Karpas-422 (cell line): Measurements from ENCODE around the gene ELF1. TPM values are rescaled to one million over a fixed set of nuclear protein-coding genes. Genes with fewer than 3 reads are reported as not detected.

ENCODE experiments used
- DNase-seq: peaks from one replicate; pipeline ENCODE4 v3.0.0-alpha.2; 2015
- H2AFZ ChIP-seq: fragments of 200-600 bp; sonication (generic); 2 replicates; pipeline ENCODE4 v1.6.1; 2014; ENCODE audit warnings: antibody characterized with exemption, low read length, mixed read lengths
- H3K27ac ChIP-seq: fragments of 200-600 bp; sonication (generic); 2 replicates; pipeline ENCODE4 v1.5.1; 2014; ENCODE audit warnings: mild to moderate bottlenecking, low read length, moderate library complexity
- H3K27me3 ChIP-seq: fragments of 200-600 bp; sonication (generic); 2 replicates; pipeline ENCODE4 v1.6.1; 2014; ENCODE audit warnings: low read length, mixed read lengths
- H3K36me3 ChIP-seq: fragments of 200-600 bp; sonication (generic); 2 replicates; pipeline ENCODE4 v1.6.1; 2014; ENCODE audit warnings: low read length, mixed read lengths; ENCODE audit not compliant: insufficient read depth
- H3K4me1 ChIP-seq: fragments of 200-600 bp; sonication (generic); 2 replicates; pipeline ENCODE4 v1.6.1; 2014; ENCODE audit warnings: mild to moderate bottlenecking, low read length, mixed read lengths
- H3K4me2 ChIP-seq: fragments of 200-600 bp; sonication (generic); 2 replicates; pipeline ENCODE4 v1.6.1; 2014; ENCODE audit warnings: low read length, low read depth, mild to moderate bottlenecking; ENCODE audit not compliant: poor library complexity, severe bottlenecking
- H3K4me3 ChIP-seq: fragments of 200-600 bp; sonication (generic); 2 replicates; pipeline ENCODE4 v1.5.1; 2014; ENCODE audit warnings: mild to moderate bottlenecking, antibody characterized with exemption, low read length, mixed read lengths
- H3K79me2 ChIP-seq: fragments of 200-600 bp; sonication (generic); 2 replicates; pipeline ENCODE4 v1.6.1; 2014; ENCODE audit warnings: mild to moderate bottlenecking, low read length, mixed read lengths
- H3K9ac ChIP-seq: fragments of 200-600 bp; sonication (generic); 2 replicates; pipeline ENCODE4 v1.6.0; 2014; ENCODE audit warnings: low read length
- H3K9me2 ChIP-seq: fragments of 200-600 bp; sonication (generic), shearing (Covaris generic); replicated peaks from 2 replicates; pipeline ENCODE4 v1.6.0; 2014; ENCODE audit warnings: mild to moderate bottlenecking, low read length, moderate library complexity; ENCODE audit not compliant: insufficient read depth
- H3K9me3 ChIP-seq: fragments of 300-700, 200-600 bp; sonication (generic); 2 replicates; pipeline ENCODE4 v1.6.1; 2014; ENCODE audit warnings: low read length, mixed read lengths
- H4K20me1 ChIP-seq: fragments of 200-600 bp; sonication (generic); 2 replicates; pipeline ENCODE4 v1.6.1; 2014; ENCODE audit warnings: mild to moderate bottlenecking, antibody characterized with exemption, low read length, low read depth; ENCODE audit not compliant: insufficient read depth
- total RNA-seq: library from RNA; depleted of rRNA; stranded (reverse); fragments of >200 nt; shearing (Covaris generic); gene quantifications from 2 replicates; pipeline ENCODE4 v1.2.3, GENCODE V29; 2014; ENCODE audit warnings: low replicate concordance

ELF1 gene
- total RNA-seq, 1 experiment from 2014 or later, result 84.0 TPM

GRCh38 chr13:40985381-40986100 lies 33.6 kb downstream of the ELF1 start:
- H3K79me2 ChIP-seq, result peaks cover 98% of the 10 kb centered on the region
- DNase-seq, result no peak
- H2AFZ ChIP-seq, result no peak overlapping the region
- H3K4me3 ChIP-seq, result peak overlapping the region; percentile 59
- peak overlapping the region; percentile 62 for H3K9ac ChIP-seq
- peaks cover 84% of the 10 kb centered on the region for H3K4me1 ChIP-seq
- H3K27me3 ChIP-seq, result no peaks in the 10 kb centered on the region
- peak overlapping the region; percentile 96 for H3K4me2 ChIP-seq
- H3K36me3 ChIP-seq, result peaks cover 2% of the 10 kb centered on the region; the same call in 1 of the 2 replicates
- no peaks in the 10 kb centered on the region for H3K9me3 ChIP-seq
- no peaks in the 10 kb centered on the region for H3K9me2 ChIP-seq
- peaks cover 18% of the 10 kb centered on the region for H4K20me1 ChIP-seq
- peak overlapping the region; percentile 92 for H3K27ac ChIP-seq

GRCh38 chr13:40984668-40985366 lies 34.3 kb downstream of the ELF1 start:
- H3K4me2 ChIP-seq, result peak overlapping the region; percentile 96
- peak overlapping the region; percentile 59 for H3K4me3 ChIP-seq
- H3K79me2 ChIP-seq, result peaks cover 98% of the 10 kb centered on the region
- H4K20me1 ChIP-seq, result peaks cover 18% of the 10 kb centered on the region
- no peaks in the 10 kb centered on the region for H3K27me3 ChIP-seq
- H2AFZ ChIP-seq, result no peak overlapping the region
- peaks cover 91% of the 10 kb centered on the region for H3K4me1 ChIP-seq
- DNase-seq, result peak; percentile 80
- H3K36me3 ChIP-seq, result peaks cover 10% of the 10 kb centered on the region; the same call in 1 of the 2 replicates
- no peaks in the 10 kb centered on the region for H3K9me3 ChIP-seq
- H3K27ac ChIP-seq, result peak overlapping the region; percentile 92
- H3K9ac ChIP-seq, result peak overlapping the region; percentile 62
- H3K9me2 ChIP-seq, result no peaks in the 10 kb centered on the region

GRCh38 chr13:40983725-40984667 lies 35.1 kb downstream of the ELF1 start:
- Histone ChIP-seq H3K27me3 (no peaks in the 10 kb centered on the region), H3K4me1 (peaks cover 98% of the 10 kb centered on the region), H4K20me1 (peaks cover 18% of the 10 kb centered on the region), H3K9me2 (no peaks in the 10 kb centered on the region), H2AFZ (no peak overlapping the region), H3K36me3 (peaks cover 10% of the 10 kb centered on the region; the same call in 1 of the 2 replicates), H3K4me3 (peak overlapping the region; percentile 59), H3K9ac (peak overlapping the region; percentile 73), H3K9me3 (no peaks in the 10 kb centered on the region), H3K79me2 (peaks cover 98% of the 10 kb centered on the region), H3K27ac (peak overlapping the region; percentile 92), H3K4me2 (peak overlapping the region; percentile 96)
- DNase-seq, result no peak

- Histone ChIP-seq H4K20me1 (peaks cover 18% of the 10 kb centered on the region), H3K36me3 (peaks cover 10% of the 10 kb centered on the region; the same call in 1 of the 2 replicates), H3K9ac (peak overlapping the region; percentile 73), H3K9me3 (no peaks in the 10 kb centered on the region), H3K9me2 (no peaks in the 10 kb centered on the region), H3K79me2 (peaks cover 98% of the 10 kb centered on the region), H3K27me3 (no peaks in the 10 kb centered on the region), H3K27ac (peak overlapping the region; percentile 92), H3K4me3 (peak overlapping the region; percentile 68), H3K4me2 (peak overlapping the region; percentile 96), H2AFZ (no peak overlapping the region), H3K4me1 (peaks cover 98% of the 10 kb centered on the region)
- no peak for DNase-seq
Observed at GRCh38 chr13:40983259-40983658, 35.9 kb downstream of the ELF1 start.

- H3K9me3 ChIP-seq, result no peaks in the 10 kb centered on the region
- no peaks in the 10 kb centered on the region for H3K27me3 ChIP-seq
- peak overlapping the region; percentile 68 for H3K4me3 ChIP-seq
- peak overlapping the region; percentile 73 for H3K9ac ChIP-seq
- peak overlapping the region; percentile 92 for H3K27ac ChIP-seq
- peaks cover 18% of the 10 kb centered on the region for H4K20me1 ChIP-seq
- no peak overlapping the region for H2AFZ ChIP-seq
- H3K36me3 ChIP-seq, result peaks cover 12% of the 10 kb centered on the region; the same call in 1 of the 2 replicates
- peaks cover 98% of the 10 kb centered on the region for H3K79me2 ChIP-seq
- H3K4me1 ChIP-seq, result peaks cover 98% of the 10 kb centered on the region
- H3K4me2 ChIP-seq, result peak overlapping the region; percentile 96
- DNase-seq, result peak; percentile 92
- no peaks in the 10 kb centered on the region for H3K9me2 ChIP-seq
Observed at GRCh38 chr13:40982772-40983171, 36.3 kb downstream of the ELF1 start.

- Histone ChIP-seq H3K79me2 (peaks cover 98% of the 10 kb centered on the region), H3K27ac (peak overlapping the region; percentile 92), H3K9ac (peak overlapping the region; percentile 73), H3K4me1 (peaks cover 99% of the 10 kb centered on the region), H2AFZ (no peak overlapping the region), H3K4me2 (peak overlapping the region; percentile 96), H3K9me3 (no peaks in the 10 kb centered on the region), H4K20me1 (peaks cover 18% of the 10 kb centered on the region), H3K36me3 (peaks cover 14% of the 10 kb centered on the region; the same call in 1 of the 2 replicates), H3K4me3 (peak overlapping the region; percentile 68), H3K27me3 (no peaks in the 10 kb centered on the region), H3K9me2 (no peaks in the 10 kb centered on the region)
- no peak for DNase-seq
Observed at GRCh38 chr13:40981949-40982348, 37.2 kb downstream of the ELF1 start.

GRCh38 chr13:40981361-40981760 lies 37.8 kb downstream of the ELF1 start:
- Histone ChIP-seq H3K27ac (peak overlapping the region; percentile 92), H3K9me2 (no peaks in the 10 kb centered on the region), H3K36me3 (peaks cover 14% of the 10 kb centered on the region; the same call in 1 of the 2 replicates), H3K4me2 (peak overlapping the region; percentile 96), H3K4me1 (peaks cover 100% of the 10 kb centered on the region), H3K27me3 (no peaks in the 10 kb centered on the region), H4K20me1 (peaks cover 15% of the 10 kb centered on the region), H2AFZ (no peak overlapping the region), H3K9ac (peak overlapping the region; percentile 73), H3K79me2 (peaks cover 100% of the 10 kb centered on the region), H3K9me3 (no peaks in the 10 kb centered on the region), H3K4me3 (peak overlapping the region; percentile 68)
- DNase-seq, result peak; percentile 73
